Smooth muscle cell (in vitro differentiated cells): Measurements from ENCODE around the gene CTSH. TPM values are rescaled to one million over a fixed set of nuclear protein-coding genes. Genes with fewer than 3 reads are reported as not detected.

Source experiments
- DNase-seq: peaks from one replicate; lab custom pipeline; 2025; ENCODE audit not compliant: unreplicated experiment; lab: John Stamatoyannopoulos, UW
- H2AFZ ChIP-seq: fragments of 200-600 bp; sonication (generic); 2 replicates; pipeline ENCODE4 v1.6.0; 2016; ENCODE audit warnings: antibody characterized with exemption, low read depth, mild to moderate bottlenecking
- H3F3A ChIP-seq: fragments of 200-600 bp; sonication (generic); 2 replicates; pipeline ENCODE4 v1.6.0; 2017; ENCODE audit warnings: antibody characterized with exemption, low read depth
- H3K27ac ChIP-seq: fragments of 200-600 bp; sonication (generic); 2 replicates; pipeline ENCODE4 v1.5.1; 2016; ENCODE audit warnings: low read depth, mild to moderate bottlenecking
- H3K27me3 ChIP-seq: fragments of 200-600 bp; sonication (generic); 2 replicates; pipeline ENCODE4 v1.6.1; 2016; ENCODE audit warnings: low read depth, mild to moderate bottlenecking
- H3K36me3 ChIP-seq: fragments of 200-600 bp; sonication (generic); 2 replicates; pipeline ENCODE4 v1.5.1; 2016; ENCODE audit warnings: low read depth
- H3K4me1 ChIP-seq: fragments of 200-600 bp; sonication (generic); 2 replicates; pipeline ENCODE4 v1.5.1; 2016; ENCODE audit warnings: low read depth
- H3K4me2 ChIP-seq: fragments of 200-600 bp; sonication (generic); 2 replicates; pipeline ENCODE4 v1.6.0; 2016; ENCODE audit warnings: mild to moderate bottlenecking
- H3K4me3 ChIP-seq: fragments of 200-600 bp; sonication (generic); 2 replicates; pipeline ENCODE4 v1.5.1; 2016; ENCODE audit warnings: mild to moderate bottlenecking
- H3K79me2 ChIP-seq: fragments of 200-600 bp; sonication (generic); 2 replicates; pipeline ENCODE4 v1.6.0; 2016; ENCODE audit warnings: low read depth, mild to moderate bottlenecking
- H3K9ac ChIP-seq: fragments of 200-600 bp; sonication (generic); 2 replicates; pipeline ENCODE4 v1.6.0; 2016; ENCODE audit warnings: low read depth
- H3K9me3 ChIP-seq: fragments of 200-600 bp; sonication (generic); replicated peaks from 2 replicates; pipeline ENCODE4 v1.5.1; 2016; ENCODE audit warnings: low read depth
- H4K20me1 ChIP-seq: fragments of 200-600 bp; sonication (generic); 2 replicates; pipeline ENCODE4 v1.6.0; 2016; ENCODE audit warnings: low read depth
- CTCF ChIP-seq: fragments of 200-600 bp; sonication (generic); IDR thresholded peaks from 2 replicates; pipeline ENCODE4 v1.5.1; 2017; ENCODE audit warnings: borderline replicate concordance, mild to moderate bottlenecking, antibody characterized with exemption; ENCODE audit not compliant: insufficient read depth, poor library complexity, severe bottlenecking
- WGBS: methylation state at CpG from one replicate; pipeline ENCODE4 v1.1.7; 2016; ENCODE audit warnings: low lambda C conversion rate; 5-methylcytosine and 5-hydroxymethylcytosine counted together
- polyA plus RNA-seq: library from polyadenylated mRNA; unstranded; fragments of >200 nt; fragmentation: Nextera tagmentation; extraction: Ambion mirVana; gene quantifications from 2 replicates; pipeline ENCODE4 v1.2.1, GENCODE V29; 2016
- total RNA-seq: library from RNA; depleted of rRNA; stranded (reverse); fragments of >200 nt; gene quantifications from 2 replicates; pipeline ENCODE4 v1.2.3, GENCODE V29; 2014

The CTSH gene
- total and polyA plus RNA-seq, 2 experiments from 2014 or later = 23.4 to 38.5 TPM

GRCh38 chr15:78942741-78943140 lies 2.1 kb downstream of the CTSH start:
- Histone ChIP-seq H3K36me3 (no peaks in the 10 kb centered on the region), H3K9ac (no peak overlapping the region), H3K79me2 (no peaks in the 10 kb centered on the region), H3K4me1 (no peaks in the 10 kb centered on the region), H3F3A (no peaks in the 10 kb centered on the region), H3K9me3 (no peaks in the 10 kb centered on the region), H3K4me2 (no peak overlapping the region), H3K4me3 (no peak overlapping the region), H3K27me3 (no peaks in the 10 kb centered on the region), H3K27ac (no peak overlapping the region), H4K20me1 (no peaks in the 10 kb centered on the region), H2AFZ (no peak overlapping the region)
- DNase-seq = no peak
- no peak for TF ChIP-seq CTCF
- 89% methylated on average over 4 of the region's 4 CpGs for WGBS

DNA sequence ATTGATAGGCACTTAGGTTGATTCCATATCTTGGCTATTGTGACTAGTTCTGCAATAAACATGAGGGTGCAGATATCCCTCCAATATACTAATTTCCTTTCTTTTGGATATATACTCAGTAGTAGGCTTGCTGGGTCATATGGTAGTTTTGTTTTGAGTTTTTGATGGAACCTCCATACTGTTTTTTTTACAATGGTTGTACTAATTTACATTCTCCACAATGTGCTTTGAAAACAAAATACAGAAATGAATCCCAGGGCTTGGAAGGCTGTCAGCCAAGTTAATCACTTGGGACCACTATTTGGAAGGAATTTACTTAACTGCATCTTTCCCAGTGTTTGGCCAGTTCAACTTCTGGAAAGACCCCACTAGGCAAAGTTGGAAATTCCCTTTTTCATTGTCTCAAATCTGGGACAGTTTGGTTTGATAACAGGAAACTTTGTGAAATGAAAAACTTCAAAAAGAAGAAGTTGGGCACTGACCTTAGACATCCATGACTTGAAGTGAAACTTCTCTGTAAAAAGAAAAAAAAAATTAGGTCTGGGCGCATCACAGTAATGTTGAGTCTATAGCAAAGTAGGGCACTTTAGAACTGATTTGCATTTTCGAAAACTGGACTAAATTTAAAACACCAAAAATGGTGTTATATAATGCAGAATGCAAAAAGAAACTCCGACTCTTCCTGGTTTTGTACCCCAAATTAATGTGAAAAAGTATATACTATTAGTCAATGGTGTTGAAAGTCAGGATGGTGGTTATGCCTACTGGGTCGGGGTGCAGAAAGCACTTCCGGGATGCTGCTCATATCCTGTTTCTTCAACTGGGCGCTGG lies 6.0 kb downstream of the CTSH start:
- Histone ChIP-seq H3K9ac (no peak overlapping the region), H3K27ac (no peak overlapping the region), H3K79me2 (no peaks in the 10 kb centered on the region), H3K4me2 (no peak overlapping the region), H3K36me3 (no peaks in the 10 kb centered on the region), H3K4me1 (no peaks in the 10 kb centered on the region), H3K4me3 (no peak overlapping the region), H2AFZ (no peak overlapping the region), H3K27me3 (no peaks in the 10 kb centered on the region), H3F3A (no peaks in the 10 kb centered on the region), H3K9me3 (no peaks in the 10 kb centered on the region), H4K20me1 (no peaks in the 10 kb centered on the region)
- no peak for TF ChIP-seq CTCF
- no peak for DNase-seq
- WGBS = 93% methylated on average over 6 of the region's 6 CpGs

DNA sequence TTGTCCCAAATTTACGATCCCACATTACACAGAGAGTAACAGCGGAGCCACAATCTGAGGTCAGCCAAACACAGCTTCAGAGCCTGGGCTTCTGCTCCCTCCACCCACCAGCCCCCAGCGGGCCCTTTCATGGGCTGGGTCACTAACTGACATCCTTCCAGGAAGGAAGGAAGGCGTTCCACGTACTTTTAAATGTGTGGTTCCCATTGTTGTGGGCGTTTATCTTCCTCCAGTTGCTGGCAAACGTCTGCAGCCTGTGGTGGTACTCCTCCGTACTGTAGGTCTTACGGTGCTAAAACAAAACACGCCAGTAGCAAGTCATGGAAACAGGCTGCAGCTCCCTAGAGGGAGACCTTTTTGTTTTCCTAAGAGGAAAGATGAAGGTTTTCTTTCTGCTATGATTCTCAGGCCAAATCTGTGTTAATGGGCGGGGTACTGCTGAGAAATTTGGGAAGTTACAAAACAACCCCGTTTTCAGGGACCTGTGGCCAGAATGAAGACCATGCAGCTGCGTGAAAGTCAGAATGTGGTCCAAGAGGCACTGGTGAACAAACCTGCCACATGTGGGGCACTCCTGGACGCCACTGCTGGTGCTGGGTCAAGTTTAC lies 7.6 kb downstream of the CTSH start:
- Histone ChIP-seq H3K9me3 (no peaks in the 10 kb centered on the region), H3K4me3 (no peak overlapping the region), H3K27ac (no peak overlapping the region), H3K79me2 (no peaks in the 10 kb centered on the region), H2AFZ (no peak overlapping the region), H3K4me1 (no peaks in the 10 kb centered on the region), H3K27me3 (no peaks in the 10 kb centered on the region), H3K36me3 (no peaks in the 10 kb centered on the region), H3K4me2 (no peak overlapping the region), H3K9ac (no peak overlapping the region), H3F3A (no peaks in the 10 kb centered on the region), H4K20me1 (no peaks in the 10 kb centered on the region)
- 79% methylated on average over 14 of the region's 14 CpGs for WGBS
- TF ChIP-seq CTCF = no peak
- DNase-seq = no peak
